GM10847 (cell line): Measurements from ENCODE around the gene CPNE6.
A peak's percentile ranks its signal among the peaks of the same experiment; 100 is the strongest.

Experiments used
- POLR2A ChIP-seq: IDR thresholded peaks from 2 replicates; pipeline ENCODE4 v1.6.1; 2011; ENCODE audit not compliant: insufficient read length; ENCODE audit errors: extremely low read depth

The CPNE6 gene

GRCh38 chr14:24071144-24071697 lies at the start of gene CPNE6:
TSS of gene CPNE6 (plus strand) at chr14:24071562. CDS start at chr14:24072937, 1,375 bp downstream.
- no peak for TF ChIP-seq POLR2A

GRCh38 chr14:24032727-24033418 lies 38.5 kb upstream of the CPNE6 start:
- TF ChIP-seq POLR2A, result no peak

GRCh38 chr14:24036169-24036962 lies 35.0 kb upstream of the CPNE6 start:
- no peak for TF ChIP-seq POLR2A

GRCh38 chr14:24037658-24038037 lies 33.7 kb upstream of the CPNE6 start:
- no peak for TF ChIP-seq POLR2A

GRCh38 chr14:24038686-24039085 lies 32.7 kb upstream of the CPNE6 start:
- TF ChIP-seq POLR2A, result no peak

GRCh38 chr14:24040692-24041091 lies 30.7 kb upstream of the CPNE6 start:
- no peak for TF ChIP-seq POLR2A

GRCh38 chr14:24042746-24043145 lies 28.6 kb upstream of the CPNE6 start:
- TF ChIP-seq POLR2A, result no peak

GRCh38 chr14:24051176-24051788 lies 20.1 kb upstream of the CPNE6 start:
- no peak for TF ChIP-seq POLR2A

- peak; percentile 41 for TF ChIP-seq POLR2A
Measured at GRCh38 chr14:24051789-24052655, 19.3 kb upstream of the CPNE6 start, which contains the start of gene CARMIL3. TSS of gene CARMIL3 (plus strand) at chr14:24052009. CDS start at chr14:24052154, 145 bp downstream.

- no peak for TF ChIP-seq POLR2A
Measured at GRCh38 chr14:24052656-24053547, 18.5 kb upstream of the CPNE6 start.

GRCh38 chr14:24053548-24054323 lies 17.6 kb upstream of the CPNE6 start:
- no peak for TF ChIP-seq POLR2A

GRCh38 chr14:24054324-24054641 lies 17.1 kb upstream of the CPNE6 start:
- no peak for TF ChIP-seq POLR2A

GRCh38 chr14:24054646-24055045 lies 16.7 kb upstream of the CPNE6 start:
- no peak for TF ChIP-seq POLR2A
